B cell (primary cell): ENCODE data around the gene MAP4K5.

Experiments used
- EZH2 ChIP-seq: IDR thresholded peaks from 2 replicates; pipeline ENCODE4 v1.6.1; 2012; ENCODE audit warnings: borderline replicate concordance, low read depth, mild to moderate bottlenecking, moderate library complexity, low read length; ENCODE audit not compliant: insufficient read depth, poor library complexity, severe bottlenecking
- TF ChIP-seq, protein P1 (sequence below): fragments of 200-600 bp; IDR thresholded peaks from one replicate; pipeline ENCODE4 v1.8.0; 2022; ENCODE audit warnings: antibody characterized with exemption, mild to moderate bottlenecking

DNA sequence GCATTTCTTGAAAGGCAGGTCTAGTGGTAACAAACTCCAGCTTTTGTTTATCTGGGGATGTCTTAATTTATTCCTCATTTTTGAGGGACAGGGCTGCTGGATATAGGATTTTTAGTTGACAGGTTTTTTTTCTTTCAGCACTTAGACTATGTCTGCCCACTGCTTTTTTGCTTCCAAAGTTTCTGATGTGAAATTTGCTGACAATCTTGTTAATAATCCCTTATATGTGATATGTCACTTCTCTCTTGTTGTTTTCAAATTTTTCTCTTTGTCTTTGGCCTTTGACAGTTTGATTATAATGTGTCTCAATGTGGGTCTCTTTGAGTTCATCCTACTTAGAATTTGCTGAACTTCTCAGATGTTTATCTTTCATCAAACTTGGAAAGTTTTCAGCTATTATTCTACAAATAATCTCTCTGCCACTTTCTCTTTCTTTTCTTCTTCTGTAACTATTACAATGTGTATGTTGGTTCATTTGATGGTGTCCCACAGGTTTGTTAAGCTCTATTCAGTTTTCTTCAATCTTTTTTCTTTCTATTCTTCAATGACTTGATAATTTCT is 37.4 kb upstream of the MAP4K5 start:
- TF ChIP-seq, protein P1, sequence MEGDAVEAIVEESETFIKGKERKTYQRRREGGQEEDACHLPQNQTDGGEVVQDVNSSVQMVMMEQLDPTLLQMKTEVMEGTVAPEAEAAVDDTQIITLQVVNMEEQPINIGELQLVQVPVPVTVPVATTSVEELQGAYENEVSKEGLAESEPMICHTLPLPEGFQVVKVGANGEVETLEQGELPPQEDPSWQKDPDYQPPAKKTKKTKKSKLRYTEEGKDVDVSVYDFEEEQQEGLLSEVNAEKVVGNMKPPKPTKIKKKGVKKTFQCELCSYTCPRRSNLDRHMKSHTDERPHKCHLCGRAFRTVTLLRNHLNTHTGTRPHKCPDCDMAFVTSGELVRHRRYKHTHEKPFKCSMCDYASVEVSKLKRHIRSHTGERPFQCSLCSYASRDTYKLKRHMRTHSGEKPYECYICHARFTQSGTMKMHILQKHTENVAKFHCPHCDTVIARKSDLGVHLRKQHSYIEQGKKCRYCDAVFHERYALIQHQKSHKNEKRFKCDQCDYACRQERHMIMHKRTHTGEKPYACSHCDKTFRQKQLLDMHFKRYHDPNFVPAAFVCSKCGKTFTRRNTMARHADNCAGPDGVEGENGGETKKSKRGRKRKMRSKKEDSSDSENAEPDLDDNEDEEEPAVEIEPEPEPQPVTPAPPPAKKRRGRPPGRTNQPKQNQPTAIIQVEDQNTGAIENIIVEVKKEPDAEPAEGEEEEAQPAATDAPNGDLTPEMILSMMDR, result no peak
- no peak for TF ChIP-seq EZH2
